GM12878 (cell line): Measurements from ENCODE around the gene MAPRE3. TPM values are rescaled to one million over a fixed set of nuclear protein-coding genes. Genes with fewer than 3 reads are reported as not detected.

ENCODE experiments used
- ATAC-seq: fragments of 200-7000 bp; cut with Tn5 transposase; 3 replicates; pipeline ENCODE4 v1.9.1; 2020; ENCODE audit warnings: mild to moderate bottlenecking, moderate library complexity
- BruUV-seq: library from RNA; stranded (reverse); fragments of 400-500 nt; replicated peaks from 2 replicates; lab custom pipeline; 2021; lab: Mats Ljungman, UMichigan
- CTCF ChIA-PET: fragments of 300-600 bp; sonication (Branson Sonifier 250); formaldehyde crosslinking; extraction: SDS; loops from one replicate; lab custom pipeline; 2021; ENCODE audit warnings: inconsistent platforms; lab: Yijun Ruan, JAX
- POLR2A ChIA-PET: fragments of 350-600 bp; formaldehyde crosslinking; extraction: SDS; loops from one replicate; lab custom pipeline; 2021; ENCODE audit warnings: inconsistent platforms; lab: Charles Lee
- RAD21 ChIA-PET: fragments of 300-600 bp; sonication (Branson Sonifier 250); formaldehyde crosslinking; loops from one replicate; lab custom pipeline; 2023; ENCODE audit warnings: antibody characterized with exemption; ENCODE audit not compliant: unreplicated experiment; lab: Charles Lee
- SMC1A ChIA-PET: fragments of 300-600 bp; sonication (Branson Sonifier 250); formaldehyde crosslinking; loops from one replicate; lab custom pipeline; 2023; ENCODE audit not compliant: unreplicated experiment, uncharacterized antibody; lab: Charles Lee
- DNase-seq: peaks from one replicate; pipeline ENCODE4 v3.0.0-alpha.2; 2011; ENCODE audit warnings: low read depth, low spot score
- FAIRE-seq: peaks from 3 replicates; lab custom pipeline; 2011; peaks lifted over from hg19 to GRCh38; lab: Jason Lieb, UNC
- H2AFZ ChIP-seq: 2 replicates; pipeline ENCODE4 v1.6.0; 2011; ENCODE audit warnings: low read depth, low read length, control low read depth; ENCODE audit not compliant: control insufficient read depth
- H3K27ac ChIP-seq: 2 replicates; pipeline ENCODE4 v1.5.1; 2011; ENCODE audit warnings: control low read depth; ENCODE audit not compliant: control insufficient read depth, insufficient read depth
- H3K27me3 ChIP-seq, 2 experiments: replicated peaks in 1 of 2; 2 replicates each; pipeline versions ENCODE4 v1.6.0 to v1.6.1; 2011; ENCODE audit warnings: low read length in 1 of 2; ENCODE audit not compliant: control insufficient read depth in 2 of 2, insufficient read depth in 2 of 2
- H3K36me3 ChIP-seq, 2 experiments: 2 replicates each; pipeline ENCODE4 v1.5.1; 2011; ENCODE audit warnings: low read length in 1 of 2; ENCODE audit not compliant: control insufficient read depth in 2 of 2, insufficient read depth in 2 of 2
- H3K4me1 ChIP-seq: 2 replicates; pipeline ENCODE4 v1.6.1; 2011; ENCODE audit warnings: mild to moderate bottlenecking, low read length, moderate library complexity, mixed read lengths; ENCODE audit not compliant: control insufficient read depth, insufficient read depth
- H3K4me2 ChIP-seq: 2 replicates; pipeline ENCODE4 v1.6.0; 2011; ENCODE audit warnings: control low read depth; ENCODE audit not compliant: control insufficient read depth, insufficient read depth
- H3K4me3 ChIP-seq: fragments of 200-600 bp; sonication (generic); 2 replicates; pipeline ENCODE4 v1.5.1; 2016
- H3K79me2 ChIP-seq: 2 replicates; pipeline ENCODE4 v1.6.0; 2011; ENCODE audit warnings: low read length; ENCODE audit not compliant: control insufficient read depth, insufficient read depth
- H3K9ac ChIP-seq: 2 replicates; pipeline ENCODE4 v1.8.0; 2011; ENCODE audit warnings: low read length, control low read depth, mixed read lengths; ENCODE audit not compliant: control insufficient read depth, insufficient read depth
- H3K9me3 ChIP-seq: replicated peaks from 3 replicates; pipeline ENCODE4 v1.5.1; 2011; ENCODE audit warnings: mild to moderate bottlenecking, low read length; ENCODE audit not compliant: control insufficient read depth, insufficient read depth
- H4K20me1 ChIP-seq: 2 replicates; pipeline ENCODE4 v1.6.0; 2011; ENCODE audit not compliant: control insufficient read depth, insufficient read depth
- BACH1 ChIP-seq: fragments of 450-650 bp; IDR thresholded peaks from 2 replicates; pipeline ENCODE4 v1.6.1; 2017; ENCODE audit warnings: mild to moderate bottlenecking, borderline replicate concordance
- CBX3 ChIP-seq: fragments of 200-600 bp; sonication (generic); IDR thresholded peaks from 2 replicates; pipeline ENCODE4 v1.6.1; 2016; ENCODE audit warnings: low read depth, borderline replicate concordance
- CEBPB ChIP-seq, 2 experiments: fragments of 150-350 bp in 1 of 2; IDR thresholded peaks; 2 replicates each; pipeline ENCODE4 v1.6.1; 2012 to 2014; ENCODE audit warnings: low read depth in 2 of 2, low read length in 2 of 2, borderline replicate concordance in 1 of 2, inconsistent platforms in 1 of 2
- CHD2 ChIP-seq: IDR thresholded peaks from 2 replicates; pipeline ENCODE4 v1.6.1; 2011; ENCODE audit warnings: low read depth, low read length, improper control_type of control experiment, borderline replicate concordance
- CREB1 ChIP-seq: IDR thresholded peaks from 2 replicates; pipeline ENCODE4 v1.6.1; 2012; ENCODE audit warnings: low read depth, mild to moderate bottlenecking, inconsistent platforms
- LARP7 ChIP-seq: fragments of 450-650 bp; IDR thresholded peaks from 2 replicates; pipeline ENCODE4 v1.6.1; 2017; ENCODE audit warnings: mild to moderate bottlenecking
- MYC ChIP-seq: IDR thresholded peaks from 2 replicates; pipeline ENCODE4 v1.6.1; 2011; ENCODE audit warnings: mild to moderate bottlenecking, low read length, moderate library complexity, inconsistent platforms; ENCODE audit not compliant: insufficient read depth, insufficient replicate concordance, insufficient read length, severe bottlenecking
- POLR2AphosphoS5 ChIP-seq: IDR thresholded peaks from 2 replicates; pipeline ENCODE4 v1.6.1; 2011; ENCODE audit warnings: mild to moderate bottlenecking, low read length, inconsistent platforms
- RAD21 ChIP-seq: IDR thresholded peaks from 2 replicates; pipeline ENCODE4 v1.6.1; 2011; ENCODE audit warnings: mild to moderate bottlenecking, low read depth, low read length, moderate library complexity; ENCODE audit not compliant: insufficient read depth
- TBL1XR1 ChIP-seq: IDR thresholded peaks from 2 replicates; pipeline ENCODE4 v1.6.1; 2012; ENCODE audit warnings: low read depth, low read length, improper control_type of control experiment
- YY1 ChIP-seq: IDR thresholded peaks from 2 replicates; pipeline ENCODE4 v1.6.1; 2011; ENCODE audit warnings: low read depth, mild to moderate bottlenecking, low read length
- ZBTB40 ChIP-seq: fragments of 450-650 bp; IDR thresholded peaks from 2 replicates; pipeline ENCODE4 v1.6.1; 2016; ENCODE audit warnings: mild to moderate bottlenecking, moderate library complexity, borderline replicate concordance
- ZZZ3 ChIP-seq: IDR thresholded peaks from 2 replicates; pipeline ENCODE4 v1.6.1; 2011; ENCODE audit warnings: low read depth; ENCODE audit not compliant: control insufficient read depth, insufficient read length
- WGBS: methylation state at CpG from one replicate; pipeline ENCODE4 v1.1.6; 2016; ENCODE audit warnings: low lambda C conversion rate; ENCODE audit not compliant: insufficient replicate concordance, insufficient coverage; ENCODE audit errors: missing lambda C conversion rate; 5-methylcytosine and 5-hydroxymethylcytosine counted together
- in situ Hi-C: fragments of 300-500 bp; cut with MboI; formaldehyde crosslinking; loops from 9 replicates; pipeline ENCODE4 v1.14.3; 2018; ENCODE audit warnings: mixed read lengths
- intact Hi-C: fragments of 100-400 bp; cut with micrococcal nuclease; formaldehyde crosslinking; loops from one replicate; pipeline ENCODE4 v1.14.2; 2022; ENCODE audit not compliant: unreplicated experiment
- polyA plus RNA-seq, 11 experiments: library from polyadenylated mRNA; depleted of rRNA in 4 of 11; unstranded in 6 of 11; stranded (reverse) in 5 of 11; fragments of >200 nt; fragmentation: Nextera tagmentation in 4 of 11; fragmentation: Illumina TruSeq in 1 of 11; extraction: Ambion mirVana in 4 of 11; extraction: Trizol in 1 of 11; gene quantifications; 1 replicate in 1 of 11; 2 replicates in 10 of 11; pipeline versions ENCODE4 v1.2.1 to v1.2.3, GENCODE V29; 2011 to 2016; ENCODE audit warnings: inconsistent platforms in 2 of 11, missing spikeins in 2 of 11, low read depth in 1 of 11
- total RNA-seq, 4 experiments: library from RNA; depleted of rRNA in 3 of 4; stranded (reverse); fragments of >200 nt in 3 of 4; fragmentation: Illumina TruSeq in 1 of 4; extraction: Trizol in 1 of 4; gene quantifications; 2 replicates each; pipeline versions ENCODE4 v1.2.1 to v1.2.3, GENCODE V29; 2013 to 2021

MAPRE3 gene
- total and polyA plus RNA-seq, 10 of the 15 experiments (the other 5 are each of a cell fraction or from before 2014, with no cell fraction given), result 0.03 to 1.3 (median 0.73) TPM; not detected in 1

DNA sequence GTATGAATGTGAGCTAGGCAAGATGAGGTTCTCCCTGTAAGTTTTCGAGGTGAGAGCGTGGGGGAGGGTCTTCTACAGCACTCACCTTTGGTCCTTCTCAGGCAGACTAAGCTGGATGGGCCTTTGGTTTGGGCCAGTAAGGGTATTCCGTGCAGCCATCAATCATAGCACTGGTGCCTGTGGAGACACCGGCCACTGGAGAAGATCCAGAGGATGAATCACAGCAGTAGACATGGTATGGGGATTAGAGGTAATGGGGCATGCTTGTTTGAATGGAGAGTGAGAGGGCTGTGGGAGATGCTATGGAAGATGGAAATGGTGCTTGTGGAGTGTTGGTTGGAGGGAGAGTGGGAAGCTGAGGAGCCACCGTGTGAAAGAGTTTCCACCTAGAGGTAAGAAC lies 16.1 kb downstream of the MAPRE3 start:
- CTCF ChIA-PET, result interaction anchor here (0.9 kb wide), 1 partner anchor 24 kb away, joined by 3 read pairs; no protein-coding TSS in a partner anchor

GRCh38 chr2:26988058-26988860 lies 17.8 kb downstream of the MAPRE3 start:
- no peak overlapping the region for H3K9ac ChIP-seq
- in situ Hi-C loops (no loop called here), intact Hi-C loops (no loop called here)
- no peak for ATAC-seq
- no peak for DNase-seq
- no peaks in the 10 kb centered on the region for H3K9me3 ChIP-seq
- no peaks in the 10 kb centered on the region for H3K79me2 ChIP-seq
- H3K36me3 ChIP-seq, result no peaks in the 10 kb centered on the region
- POLR2A ChIA-PET, result no interaction called here
- no peak overlapping the region for H3K4me2 ChIP-seq
- 6% methylated on average over 4 of the region's 4 CpGs for WGBS
- SMC1A ChIA-PET, result interaction anchor here (2.1 kb wide), 1 partner anchor 26 kb away, joined by 6 read pairs; no protein-coding TSS in a partner anchor
- FAIRE-seq, result no peak
- CTCF ChIA-PET, result interaction anchor here (1.1 kb wide), 1 partner anchor 26 kb away, joined by 3 read pairs; no protein-coding TSS in a partner anchor
- peaks cover 5% of the 10 kb centered on the region in 2 experiments for H3K27me3 ChIP-seq
- RAD21 ChIA-PET, result no interaction called here
- no peak overlapping the region for H2AFZ ChIP-seq
- H4K20me1 ChIP-seq, result no peaks in the 10 kb centered on the region
- no peaks in the 10 kb centered on the region for H3K4me1 ChIP-seq
- no peak overlapping the region for H3K4me3 ChIP-seq
- no peak overlapping the region for H3K27ac ChIP-seq
- BruUV-seq, result no TSS peak
- TF ChIP-seq YY1 (no peak), TBL1XR1 (no peak), RAD21 (no peak), CREB1 (no peak), ZZZ3 (no peak), CBX3 (no peak), BACH1 (no peak), ZBTB40 (no peak), CHD2 (no peak), POLR2AphosphoS5 (no peak), CEBPB (IDR thresholded peaks at IDR 0.05; ENCODE audit: borderline replicate concordance in 1 of 2, low read depth in 2 of 2, low read length in 2 of 2) (no peak), LARP7 (no peak)

More for the DNA sequence above, 16.1 kb downstream of the MAPRE3 start:
- in situ Hi-C loops (no loop called here), intact Hi-C loops (no loop called here)
- H3K36me3 ChIP-seq, result no peaks in the 10 kb centered on the region
- WGBS, result 23% methylated on average over 5 of the region's 5 CpGs
- no TSS peak for BruUV-seq
- no peaks in the 10 kb centered on the region for H3K79me2 ChIP-seq
- no peak for DNase-seq
- H3K9ac ChIP-seq, result no peak overlapping the region
- no peak overlapping the region for H3K4me3 ChIP-seq
- no peak for TF ChIP-seq MYC
- TF ChIP-seq, all 136 proteins: peak for 0
- POLR2A ChIA-PET, result no interaction called here
- RAD21 ChIA-PET, result no interaction called here
- H4K20me1 ChIP-seq, result no peaks in the 10 kb centered on the region
- peaks cover 5% of the 10 kb centered on the region in 2 experiments for H3K27me3 ChIP-seq
- H2AFZ ChIP-seq, result no peak overlapping the region
- H3K9me3 ChIP-seq, result no peaks in the 10 kb centered on the region
- SMC1A ChIA-PET, result interaction anchor here (2.1 kb wide), 1 partner anchor 24 kb away, joined by 6 read pairs; no protein-coding TSS in a partner anchor
- no peak overlapping the region for H3K27ac ChIP-seq
- FAIRE-seq (no peak), ATAC-seq (no peak)
- no peaks in the 10 kb centered on the region for H3K4me1 ChIP-seq
- no peak overlapping the region for H3K4me2 ChIP-seq
